DND-41 (cell line): ENCODE measurements around the gene CPNE1.

Experiments
- ATAC-seq: fragments of 200-7000 bp; cut with Tn5 transposase; 3 replicates; pipeline ENCODE4 v1.9.1; 2021; ENCODE audit warnings: low read depth; ENCODE audit not compliant: insufficient read depth
- DNase-seq: peaks from one replicate; pipeline ENCODE4 v3.0.0-alpha.2; 2020
- H2AFZ ChIP-seq: 2 replicates; pipeline ENCODE4 v1.6.0; 2012; ENCODE audit warnings: low read depth, low read length
- H3K27ac ChIP-seq: 2 replicates; pipeline ENCODE4 v1.5.1; 2012; ENCODE audit warnings: low read length, inconsistent platforms
- H3K27me3 ChIP-seq: fragments of 200-600 bp; sonication (generic); 2 replicates; pipeline ENCODE4 v1.6.0; 2012; ENCODE audit warnings: low read length, mild to moderate bottlenecking, inconsistent platforms; ENCODE audit not compliant: insufficient read depth, poor library complexity
- H3K36me3 ChIP-seq: 2 replicates; pipeline ENCODE4 v1.5.1; 2012; ENCODE audit warnings: low read length, inconsistent platforms; ENCODE audit not compliant: insufficient read depth
- H3K4me1 ChIP-seq: 2 replicates; pipeline ENCODE4 v1.5.1; 2012; ENCODE audit warnings: mild to moderate bottlenecking, low read length; ENCODE audit not compliant: insufficient read depth
- H3K4me2 ChIP-seq: 2 replicates; pipeline ENCODE4 v1.6.0; 2012; ENCODE audit warnings: mild to moderate bottlenecking, moderate library complexity, low read length, inconsistent platforms; ENCODE audit not compliant: insufficient read depth
- H3K4me3 ChIP-seq, 2 experiments: fragments of 200-600 bp in 1 of 2; shearing (Covaris generic) in 1 of 2; 2 replicates each; pipeline ENCODE4 v1.5.1; 2012 to 2016; ENCODE audit warnings: inconsistent platforms in 2 of 2, low read length in 2 of 2, mild to moderate bottlenecking in 2 of 2, low read depth in 1 of 2, moderate library complexity in 1 of 2
- H3K79me2 ChIP-seq: 2 replicates; pipeline ENCODE4 v1.6.0; 2012; ENCODE audit warnings: low read length, inconsistent platforms; ENCODE audit not compliant: insufficient read depth
- H3K9ac ChIP-seq: 2 replicates; pipeline ENCODE4 v1.6.0; 2012; ENCODE audit warnings: low read depth, mild to moderate bottlenecking, inconsistent platforms, low read length, moderate library complexity
- H3K9me3 ChIP-seq: 2 replicates; pipeline ENCODE4 v1.5.1; 2012; ENCODE audit warnings: low read length, moderate library complexity, mild to moderate bottlenecking, inconsistent platforms; ENCODE audit not compliant: insufficient read depth, severe bottlenecking
- H4K20me1 ChIP-seq: 2 replicates; pipeline ENCODE4 v1.6.0; 2012; ENCODE audit warnings: low read length; ENCODE audit not compliant: insufficient read depth
- CTCF ChIP-seq: IDR thresholded peaks from 2 replicates; pipeline ENCODE4 v1.5.1; 2012; ENCODE audit warnings: borderline replicate concordance, low read length, moderate library complexity, mild to moderate bottlenecking; ENCODE audit not compliant: poor library complexity, severe bottlenecking; ENCODE audit errors: extremely low read depth
- EZH2 ChIP-seq: IDR thresholded peaks from 3 replicates; pipeline ENCODE4 v1.6.1; 2012; ENCODE audit warnings: borderline replicate concordance, low read depth, mild to moderate bottlenecking, moderate library complexity, low read length, inconsistent platforms; ENCODE audit not compliant: severe bottlenecking

Gene CPNE1

DNA sequence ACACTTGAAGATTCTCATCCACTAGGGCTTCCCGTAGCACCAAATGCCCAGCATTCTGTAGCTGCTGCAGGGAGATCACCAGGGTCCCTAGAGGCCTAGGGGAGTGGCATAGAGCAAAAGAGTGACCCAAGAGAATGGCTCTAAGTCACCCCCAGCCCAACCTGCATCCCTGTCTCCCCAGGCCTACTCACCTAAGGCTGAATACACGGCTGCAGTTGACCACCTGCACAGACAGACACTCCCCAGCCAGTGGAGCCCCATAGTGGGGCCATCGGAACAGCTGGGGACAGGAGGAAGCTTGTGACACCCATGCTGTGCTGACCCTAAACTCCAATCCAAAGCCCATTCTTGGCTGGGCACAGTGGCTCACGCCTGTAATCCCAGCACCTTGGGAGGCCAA is 58.6 kb downstream of the CPNE1 start:
- H4K20me1 ChIP-seq: no peaks in the 10 kb centered on the region
- no peak overlapping the region for H3K9ac ChIP-seq
- no peaks in the 10 kb centered on the region for H3K9me3 ChIP-seq
- H3K27ac ChIP-seq: no peak overlapping the region
- no peak overlapping the region for H2AFZ ChIP-seq
- no peak for TF ChIP-seq EZH2
- no peak for TF ChIP-seq CTCF
- no peaks in the 10 kb centered on the region for H3K4me1 ChIP-seq
- no peak overlapping the region for H3K4me3 ChIP-seq
- DNase-seq (no peak), ATAC-seq (no peak)
- H3K4me2 ChIP-seq: no peak overlapping the region
- H3K36me3 ChIP-seq: no peaks in the 10 kb centered on the region
- H3K27me3 ChIP-seq: no peaks in the 10 kb centered on the region
- H3K79me2 ChIP-seq: no peaks in the 10 kb centered on the region

GRCh38 chr20:35604449-35604747 is 60.3 kb downstream of the CPNE1 start:
- Histone ChIP-seq H4K20me1 (no peaks in the 10 kb centered on the region), H3K36me3 (no peaks in the 10 kb centered on the region), H3K4me2 (no peak overlapping the region), H3K27me3 (no peaks in the 10 kb centered on the region), H3K9ac (no peak overlapping the region), H2AFZ (no peak overlapping the region), H3K4me3 (no peak overlapping the region), H3K4me1 (no peaks in the 10 kb centered on the region), H3K79me2 (no peaks in the 10 kb centered on the region), H3K27ac (no peak overlapping the region), H3K9me3 (no peaks in the 10 kb centered on the region)
- no peak for TF ChIP-seq EZH2
- TF ChIP-seq CTCF: peak; percentile 44
- DNase-seq (no peak), ATAC-seq (0 out of 3 replicates have a peak, but pooled peaks have one; percentile 12)

- no peak overlapping the region for H2AFZ ChIP-seq
- no peaks in the 10 kb centered on the region for H3K36me3 ChIP-seq
- H3K9me3 ChIP-seq: no peaks in the 10 kb centered on the region
- no peaks in the 10 kb centered on the region for H3K79me2 ChIP-seq
- no peaks in the 10 kb centered on the region for H3K4me1 ChIP-seq
- TF ChIP-seq EZH2: no peak
- no peak for DNase-seq
- ATAC-seq: no peak
- no peak overlapping the region for H3K9ac ChIP-seq
- H4K20me1 ChIP-seq: no peaks in the 10 kb centered on the region
- no peak overlapping the region for H3K4me3 ChIP-seq
- no peak overlapping the region for H3K4me2 ChIP-seq
- no peak overlapping the region for H3K27ac ChIP-seq
- H3K27me3 ChIP-seq: no peaks in the 10 kb centered on the region
Observed at GRCh38 chr20:35603695-35604448, 60.8 kb downstream of the CPNE1 start.

DNA sequence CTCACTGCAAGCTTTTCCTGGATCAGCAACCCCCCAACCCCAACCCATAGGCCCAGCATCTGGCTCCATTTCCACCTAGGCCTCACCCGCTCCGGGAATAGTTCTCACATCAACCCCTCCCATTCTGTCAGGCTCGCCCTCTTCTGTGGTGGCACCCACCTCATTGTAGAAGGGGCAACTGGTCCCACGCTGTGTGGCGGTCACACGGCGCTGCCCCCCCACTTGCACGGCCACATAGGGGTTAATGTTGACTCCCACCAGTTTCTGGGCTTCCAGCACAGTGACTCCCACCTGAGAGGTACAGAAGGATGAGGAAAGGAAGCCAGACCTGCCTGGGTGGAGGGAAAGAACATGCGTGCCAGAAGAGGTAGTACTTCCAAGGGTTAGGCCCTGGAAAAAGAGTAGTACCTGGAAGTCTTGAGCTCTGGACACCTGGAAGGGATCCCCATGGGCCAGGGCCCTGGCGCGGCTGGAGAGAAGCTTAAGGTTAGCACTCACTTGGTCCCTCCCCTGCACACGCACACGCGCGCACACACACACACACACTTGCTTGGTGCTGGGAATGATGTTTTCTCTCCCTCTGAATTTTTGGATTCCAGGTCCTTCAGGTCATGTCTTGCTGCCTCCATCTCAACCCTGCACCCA is 61.7 kb downstream of the CPNE1 start:
- no peaks in the 10 kb centered on the region for H3K4me1 ChIP-seq
- no peak for ATAC-seq
- H3K36me3 ChIP-seq: no peaks in the 10 kb centered on the region
- no peaks in the 10 kb centered on the region for H3K27me3 ChIP-seq
- no peaks in the 10 kb centered on the region for H3K9me3 ChIP-seq
- no peak overlapping the region for H2AFZ ChIP-seq
- no peak overlapping the region for H3K4me2 ChIP-seq
- TF ChIP-seq EZH2 (no peak), CTCF (no peak)
- no peaks in the 10 kb centered on the region for H3K79me2 ChIP-seq
- no peaks in the 10 kb centered on the region; the same call in 1 of the 2 replicates for H4K20me1 ChIP-seq
- H3K27ac ChIP-seq: no peak overlapping the region
- DNase-seq: no peak
- H3K9ac ChIP-seq: no peak overlapping the region
- H3K4me3 ChIP-seq: no peak overlapping the region
